Measurements from ENCODE around the gene APOB. TPM values are rescaled to one million over a fixed set of nuclear protein-coding genes. Genes with fewer than 3 reads are reported as not detected.

APOB gene
- total and polyA plus RNA-seq, 2 donors = 0.07 to 0.09 TPM

DNA sequence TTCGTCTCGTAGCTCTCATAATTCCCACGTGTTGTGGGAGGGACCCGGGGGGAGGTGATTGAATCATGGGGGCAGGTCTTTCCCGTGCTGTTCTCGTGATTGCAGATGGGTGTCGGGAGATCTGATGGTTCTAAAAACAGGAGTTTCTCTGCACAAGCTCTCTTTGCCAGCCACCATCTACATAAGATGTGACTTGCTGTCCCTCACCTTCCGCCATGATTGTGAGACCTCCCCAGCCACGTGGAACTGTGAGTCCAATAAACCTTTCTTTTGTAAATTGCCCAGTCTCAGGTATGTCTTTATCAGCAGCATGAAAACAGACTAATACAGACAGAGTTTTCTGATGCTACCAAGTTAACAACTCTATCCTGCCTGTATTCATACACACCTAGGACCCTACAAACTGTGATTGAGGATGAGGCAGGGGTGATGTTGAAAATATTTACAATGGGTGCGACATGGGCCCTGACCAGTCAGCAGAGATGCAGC is 3.9 kb downstream of the APOB start:
- Histone ChIP-seq H3K4me1 (ENCODE audit: control insufficient read depth in 2 of 2, insufficient read depth in 2 of 2, low read length in 2 of 2) (no peaks in the 10 kb centered on the region), H3K36me3 (ENCODE audit: control insufficient read depth in 2 of 2, insufficient read depth in 2 of 2, low read length in 1 of 2) (no peaks in the 10 kb centered on the region), H3K9me3 (ENCODE audit: control insufficient read depth in 2 of 2, insufficient read depth in 1 of 2, low read length in 1 of 2) (no peaks in the 10 kb centered on the region), H3K4me3 (ENCODE audit: low read length in 2 of 2) (no peak overlapping the region), H3K27ac (ENCODE audit: low read depth in 1 of 2, low read length in 1 of 2) (no peak overlapping the region), H3K27me3 (ENCODE audit: control insufficient read depth in 2 of 2, insufficient read depth in 1 of 2, low read length in 1 of 2) (peaks cover 15 to 24% of the 10 kb centered on the region in 2 donors)
- 91% methylated on average over 10 of the region's 10 CpGs for WGBS
- DNase-seq (ENCODE audit: low read depth in 6 of 9, low spot score in 9 of 9) = no peak

DNA sequence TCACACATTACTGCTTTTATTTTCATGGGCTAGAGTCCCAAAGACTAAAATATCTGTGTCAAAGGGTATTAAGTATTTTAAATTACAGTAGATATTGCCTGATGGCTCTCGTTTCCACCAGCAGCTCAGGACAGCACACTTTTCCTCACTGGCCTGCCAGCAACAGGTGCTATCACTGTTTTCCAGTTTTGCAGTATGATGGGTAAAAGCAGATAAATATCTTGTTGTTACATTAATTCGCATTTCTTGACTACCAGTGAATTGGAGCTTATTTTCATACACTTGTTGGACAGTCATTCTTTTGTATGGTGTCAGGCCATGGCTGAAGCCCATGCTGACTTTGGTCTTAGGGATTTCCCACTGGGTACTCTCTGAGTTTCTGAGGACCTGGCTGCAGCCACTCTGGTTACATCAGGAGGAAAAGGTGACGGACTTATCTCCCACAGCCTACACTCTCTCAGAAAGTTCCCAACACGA is 4.8 kb downstream of the APOB start:
- Histone ChIP-seq H3K9me3 (ENCODE audit: control insufficient read depth in 2 of 2, insufficient read depth in 1 of 2, low read length in 1 of 2) (no peaks in the 10 kb centered on the region), H3K36me3 (ENCODE audit: control insufficient read depth in 2 of 2, insufficient read depth in 2 of 2, low read length in 1 of 2) (no peaks in the 10 kb centered on the region), H3K4me1 (ENCODE audit: control insufficient read depth in 2 of 2, insufficient read depth in 2 of 2, low read length in 2 of 2) (no peaks in the 10 kb centered on the region), H3K4me3 (ENCODE audit: low read length in 2 of 2) (no peak overlapping the region), H3K27ac (ENCODE audit: low read depth in 1 of 2, low read length in 1 of 2) (no peak overlapping the region), H3K27me3 (ENCODE audit: control insufficient read depth in 2 of 2, insufficient read depth in 1 of 2, low read length in 1 of 2) (peaks cover 11 to 15% of the 10 kb centered on the region in 2 donors)
- 75% methylated on average over 4 of the region's 4 CpGs for WGBS
- DNase-seq (ENCODE audit: low read depth in 6 of 9, low spot score in 9 of 9) = no peak

DNA sequence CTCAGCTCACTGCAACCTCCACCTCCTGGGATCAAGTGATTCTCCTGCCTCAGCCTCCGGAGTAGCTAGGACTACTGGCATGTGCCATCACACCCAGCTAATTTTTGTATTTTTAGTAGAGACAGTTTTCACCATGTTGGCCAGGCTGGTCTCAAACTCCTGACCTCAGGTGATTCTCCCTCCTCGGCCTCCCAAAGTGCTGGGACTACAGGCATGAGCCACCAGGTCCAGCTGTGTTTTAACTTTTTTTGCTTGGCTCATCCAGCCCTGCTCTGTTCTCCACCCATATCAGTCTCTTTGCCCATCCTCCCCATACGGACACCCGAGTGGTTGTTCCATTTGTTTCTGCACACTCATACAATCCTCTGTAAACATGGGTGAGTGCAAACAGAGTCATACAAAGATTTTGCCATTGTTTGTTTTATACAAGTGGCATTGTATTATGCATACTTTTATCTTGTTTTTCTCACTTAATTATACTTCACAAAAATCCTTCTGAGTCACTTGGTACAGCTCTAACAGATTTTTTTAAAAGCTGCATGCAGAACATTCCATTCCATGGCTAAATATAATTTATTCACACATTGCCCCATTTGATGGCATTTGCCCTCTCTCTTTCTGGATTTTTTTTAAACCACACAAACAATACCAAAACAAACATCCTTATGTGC is 5.3 kb downstream of the APOB start:
- Histone ChIP-seq H3K36me3 (ENCODE audit: control insufficient read depth in 2 of 2, insufficient read depth in 2 of 2, low read length in 1 of 2) (no peaks in the 10 kb centered on the region), H3K4me1 (ENCODE audit: control insufficient read depth in 2 of 2, insufficient read depth in 2 of 2, low read length in 2 of 2) (no peaks in the 10 kb centered on the region), H3K4me3 (ENCODE audit: low read length in 2 of 2) (no peak overlapping the region), H3K9me3 (ENCODE audit: control insufficient read depth in 2 of 2, insufficient read depth in 1 of 2, low read length in 1 of 2) (no peaks in the 10 kb centered on the region), H3K27ac (ENCODE audit: low read depth in 1 of 2, low read length in 1 of 2) (no peak overlapping the region), H3K27me3 (ENCODE audit: control insufficient read depth in 2 of 2, insufficient read depth in 1 of 2, low read length in 1 of 2) (peaks cover 6 to 11% of the 10 kb centered on the region in 2 donors)
- DNase-seq (ENCODE audit: low read depth in 6 of 9, low spot score in 9 of 9) = no peak
- 94% methylated on average over 4 of the region's 4 CpGs for WGBS

DNA sequence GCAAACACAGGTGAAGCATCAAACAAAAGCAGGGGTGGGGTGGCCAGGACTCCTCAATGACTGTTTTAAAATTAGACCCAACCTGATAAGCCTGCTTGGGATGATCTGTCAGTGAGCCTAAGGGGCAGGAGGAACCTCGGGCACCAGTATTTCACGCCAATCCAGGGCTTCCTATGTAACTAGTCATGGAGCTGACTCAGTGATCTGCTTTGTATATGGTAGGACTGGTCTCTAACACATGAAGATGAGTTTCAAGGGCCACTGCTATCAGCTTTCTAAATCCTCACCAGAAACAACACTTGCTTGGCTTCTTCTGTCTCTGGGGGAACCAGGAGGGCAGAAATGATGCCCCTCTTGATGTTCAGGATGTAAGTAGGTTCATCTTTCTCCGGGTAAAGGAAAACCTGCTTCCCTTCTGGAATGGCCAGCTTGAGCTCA is 6.2 kb downstream of the APOB start:
- DNase-seq (ENCODE audit: low read depth in 6 of 9, low spot score in 9 of 9) = no peak
- H3K4me1 ChIP-seq (ENCODE audit: control insufficient read depth in 2 of 2, insufficient read depth in 2 of 2, low read length in 2 of 2) = no peaks in the 10 kb centered on the region
- H3K4me3 ChIP-seq (ENCODE audit: low read length in 2 of 2) = no peak overlapping the region
- no peaks in the 10 kb centered on the region for H3K36me3 ChIP-seq (ENCODE audit: control insufficient read depth in 2 of 2, insufficient read depth in 2 of 2, low read length in 1 of 2)
- WGBS = 92% methylated on average over 3 of the region's 3 CpGs
- H3K27ac ChIP-seq (ENCODE audit: low read depth in 1 of 2, low read length in 1 of 2) = no peak overlapping the region
- peaks cover 0 to 3% of the 10 kb centered on the region in 2 donors for H3K27me3 ChIP-seq (ENCODE audit: control insufficient read depth in 2 of 2, insufficient read depth in 1 of 2, low read length in 1 of 2)
- no peaks in the 10 kb centered on the region for H3K9me3 ChIP-seq (ENCODE audit: control insufficient read depth in 2 of 2, insufficient read depth in 1 of 2, low read length in 1 of 2)

DNA sequence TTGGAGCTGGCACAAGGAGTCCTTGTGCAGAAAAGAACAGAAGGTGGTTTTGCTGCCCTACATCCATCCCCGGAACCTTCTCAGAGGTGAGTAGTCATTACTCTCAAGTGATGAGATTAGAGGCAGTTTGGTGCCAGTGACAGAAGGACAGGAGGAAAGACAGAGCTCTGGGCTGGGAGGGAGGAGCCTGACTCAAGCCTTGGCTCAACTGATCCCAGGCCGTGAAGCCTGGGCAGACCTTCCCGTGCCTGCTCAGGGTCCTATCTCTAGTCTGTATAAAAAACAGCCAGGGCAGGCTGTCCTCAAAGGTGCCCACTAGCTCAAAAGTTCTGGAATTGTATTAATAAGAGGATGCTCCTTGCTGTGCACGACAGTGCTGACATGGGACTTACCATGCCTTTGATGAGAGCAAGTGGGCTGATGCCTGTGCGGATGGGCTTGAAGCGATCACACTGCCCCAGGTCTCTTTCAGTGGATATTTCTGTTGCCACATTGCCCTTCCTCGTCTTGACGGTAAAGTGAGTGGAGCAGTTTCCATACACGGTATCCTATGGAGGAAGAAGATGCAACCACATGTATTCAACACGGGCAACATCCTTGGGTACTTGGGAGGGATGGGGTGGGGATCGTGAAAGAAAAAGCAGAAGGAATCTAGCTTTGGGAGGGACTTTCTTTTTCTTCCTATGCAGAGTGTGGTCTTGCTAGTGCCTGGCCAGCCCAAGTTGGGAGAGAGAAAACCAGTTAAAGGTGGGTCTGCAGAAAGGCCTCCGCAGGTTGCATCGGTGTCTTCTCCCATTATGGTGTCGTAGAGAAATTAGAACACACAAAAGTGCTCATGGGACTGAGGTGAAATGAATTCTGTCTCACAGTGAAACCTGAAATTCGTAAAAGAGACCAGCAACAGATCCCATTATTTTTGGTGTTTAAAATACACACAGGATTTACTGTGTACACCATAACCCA is 6.9 kb downstream of the APOB start:
- Histone ChIP-seq H3K4me1 (ENCODE audit: control insufficient read depth in 2 of 2, insufficient read depth in 2 of 2, low read length in 2 of 2) (no peaks in the 10 kb centered on the region), H3K27ac (ENCODE audit: low read depth in 1 of 2, low read length in 1 of 2) (no peak overlapping the region), H3K9me3 (ENCODE audit: control insufficient read depth in 2 of 2, insufficient read depth in 1 of 2, low read length in 1 of 2) (no peaks in the 10 kb centered on the region), H3K27me3 (ENCODE audit: control insufficient read depth in 2 of 2, insufficient read depth in 1 of 2, low read length in 1 of 2) (peaks cover 0 to under 1% of the 10 kb centered on the region in 2 donors), H3K4me3 (ENCODE audit: low read length in 2 of 2) (no peak overlapping the region), H3K36me3 (ENCODE audit: control insufficient read depth in 2 of 2, insufficient read depth in 2 of 2, low read length in 1 of 2) (no peaks in the 10 kb centered on the region)
- 95% methylated on average over 15 of the region's 15 CpGs for WGBS
- DNase-seq (ENCODE audit: low read depth in 6 of 9, low spot score in 9 of 9) = no peak

DNA sequence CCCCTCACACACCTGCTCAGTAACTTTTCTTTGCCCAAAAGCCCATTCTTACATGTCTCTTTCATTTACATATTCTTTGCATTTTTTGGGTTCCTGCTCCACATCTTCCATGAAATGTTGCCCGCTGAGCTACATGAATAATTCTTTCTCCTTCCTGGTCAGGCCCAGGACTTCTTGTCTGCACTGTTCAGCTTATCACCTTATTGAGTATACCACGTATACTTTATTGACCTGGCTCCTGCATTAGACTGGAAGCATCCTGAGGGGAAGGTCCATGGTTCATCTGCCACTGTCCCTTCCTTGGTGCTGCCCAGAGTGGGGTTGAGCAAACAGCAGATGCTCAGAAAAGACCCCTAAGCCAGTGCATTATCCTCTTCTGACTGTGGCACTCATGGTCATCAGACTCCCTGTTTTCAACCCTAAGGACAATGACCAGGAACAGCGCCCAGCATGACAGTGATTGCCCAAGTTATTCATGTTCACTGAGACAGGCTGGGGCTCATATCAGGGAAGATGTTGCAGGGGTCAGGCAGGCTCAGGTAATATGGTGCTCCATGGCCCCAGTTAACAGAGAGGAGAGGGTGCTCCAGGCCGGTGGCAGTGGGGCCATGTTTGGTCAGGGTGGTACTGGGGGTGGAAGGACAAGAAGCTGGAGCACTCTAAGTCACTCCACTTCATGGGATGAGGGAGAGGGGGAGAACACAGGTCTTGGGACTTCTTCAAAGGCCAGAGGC is 7.7 kb downstream of the APOB start:
- Histone ChIP-seq H3K4me1 (ENCODE audit: control insufficient read depth in 2 of 2, insufficient read depth in 2 of 2, low read length in 2 of 2) (no peaks in the 10 kb centered on the region), H3K36me3 (ENCODE audit: control insufficient read depth in 2 of 2, insufficient read depth in 2 of 2, low read length in 1 of 2) (no peaks in the 10 kb centered on the region), H3K4me3 (ENCODE audit: low read length in 2 of 2) (no peak overlapping the region), H3K27me3 (ENCODE audit: control insufficient read depth in 2 of 2, insufficient read depth in 1 of 2, low read length in 1 of 2) (no peaks in the 10 kb centered on the region), H3K27ac (ENCODE audit: low read depth in 1 of 2, low read length in 1 of 2) (no peak overlapping the region), H3K9me3 (ENCODE audit: control insufficient read depth in 2 of 2, insufficient read depth in 1 of 2, low read length in 1 of 2) (no peaks in the 10 kb centered on the region)
- no peak for DNase-seq (ENCODE audit: low read depth in 6 of 9, low spot score in 9 of 9)
- 95% methylated on average over 4 of the region's 4 CpGs for WGBS

- WGBS = 85% methylated on average over 6 of the region's 6 CpGs
- H3K36me3 ChIP-seq (ENCODE audit: control insufficient read depth in 2 of 2, insufficient read depth in 2 of 2, low read length in 1 of 2) = no peaks in the 10 kb centered on the region
- H3K27ac ChIP-seq (ENCODE audit: low read depth in 1 of 2, low read length in 1 of 2) = no peak overlapping the region
- no peaks in the 10 kb centered on the region for H3K9me3 ChIP-seq (ENCODE audit: control insufficient read depth in 2 of 2, insufficient read depth in 1 of 2, low read length in 1 of 2)
- DNase-seq (ENCODE audit: low read depth in 6 of 9, low spot score in 9 of 9) = no peak
- no peak overlapping the region for H3K4me3 ChIP-seq (ENCODE audit: low read length in 2 of 2)
- H3K27me3 ChIP-seq (ENCODE audit: control insufficient read depth in 2 of 2, insufficient read depth in 1 of 2, low read length in 1 of 2) = no peaks in the 10 kb centered on the region
- no peaks in the 10 kb centered on the region for H3K4me1 ChIP-seq (ENCODE audit: control insufficient read depth in 2 of 2, insufficient read depth in 2 of 2, low read length in 2 of 2)
These were observed 8.4 kb downstream of the APOB start for GRCh38 chr2:21035282-21035973.

- H3K4me1 ChIP-seq (ENCODE audit: control insufficient read depth in 2 of 2, insufficient read depth in 2 of 2, low read length in 2 of 2) = no peaks in the 10 kb centered on the region
- no peak overlapping the region for H3K4me3 ChIP-seq (ENCODE audit: low read length in 2 of 2)
- H3K27me3 ChIP-seq (ENCODE audit: control insufficient read depth in 2 of 2, insufficient read depth in 1 of 2, low read length in 1 of 2) = no peaks in the 10 kb centered on the region
- DNase-seq (ENCODE audit: low read depth in 6 of 9, low spot score in 9 of 9) = no peak
- H3K27ac ChIP-seq (ENCODE audit: low read depth in 1 of 2, low read length in 1 of 2) = no peak overlapping the region
- no peaks in the 10 kb centered on the region for H3K36me3 ChIP-seq (ENCODE audit: control insufficient read depth in 2 of 2, insufficient read depth in 2 of 2, low read length in 1 of 2)
- H3K9me3 ChIP-seq (ENCODE audit: control insufficient read depth in 2 of 2, insufficient read depth in 1 of 2, low read length in 1 of 2) = no peaks in the 10 kb centered on the region
- WGBS = 94% methylated on average over 3 of the region's 3 CpGs
These were observed 8.9 kb downstream of the APOB start for GRCh38 chr2:21034972-21035279.

All from thymus (tissue), 11 donors.